ENCODE results near the gene NT5DC1. TPM values are rescaled to one million over a fixed set of nuclear protein-coding genes. Genes with fewer than 3 reads are reported as not detected.
A peak's percentile ranks its signal among the peaks of the same experiment; 100 is the strongest.
"Not testable (repeated sequence)": the region's sequence is repeated elsewhere in the genome, so short reads cannot be mapped to it uniquely, and the experiment has no call there.

Gene NT5DC1
- total RNA-seq, 2 donors from 2014 or later: 5.6 to 10.9 TPM

DNA sequence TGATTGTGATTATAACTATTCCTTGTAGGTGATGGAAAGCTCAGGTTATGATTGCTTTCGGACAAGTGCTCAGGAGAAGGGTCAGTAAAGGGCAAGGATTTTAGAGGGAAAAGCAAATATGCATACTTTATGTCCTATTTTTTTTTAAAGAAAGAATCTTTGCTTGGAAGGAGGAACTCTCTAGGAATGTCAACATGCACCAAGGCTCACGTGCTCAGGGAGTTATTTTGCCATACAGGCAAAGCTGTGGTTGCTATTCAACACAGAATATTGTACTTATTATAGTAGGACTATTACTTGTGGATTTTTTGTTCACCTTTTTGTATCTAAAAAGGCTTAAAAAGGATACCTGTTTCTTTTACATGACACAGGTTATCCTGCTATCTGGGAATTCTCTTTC is 182.0 kb downstream of the NT5DC1 start:
- Histone ChIP-seq H3K27ac (no peak overlapping the region), H3K27me3 (no peaks in the 10 kb centered on the region), H3K4me3 (no peak overlapping the region), H3K4me1 (peaks cover 16% of the 10 kb centered on the region), H3K36me3 (replicated peaks in 1 of 2; ENCODE audit: insufficient read depth in 1 of 2, low read depth in 2 of 2) (no peaks in the 10 kb centered on the region), H3K9me3 (no peaks in the 10 kb centered on the region)
- intact Hi-C loops (cut with DNase I): loop anchor here (10.0 kb wide), 1 partner anchor 242 kb away; no protein-coding TSS in a partner anchor
- 73 to 78% methylated on average over 2 of the region's 2 CpGs for WGBS, 2 donors
- ATAC-seq (no peak), DNase-seq (no peak)
- TF ChIP-seq CTCF (IDR thresholded peaks at IDR 0.05) (no peak), POLR2A (IDR thresholded peaks at IDR 0.05) (no peak)

- Histone ChIP-seq H3K27ac (no peak overlapping the region), H3K27me3 (no peaks in the 10 kb centered on the region), H3K36me3 (replicated peaks in 1 of 2; ENCODE audit: insufficient read depth in 1 of 2, low read depth in 2 of 2) (no peaks in the 10 kb centered on the region), H3K9me3 (no peaks in the 10 kb centered on the region), H3K4me3 (no peak overlapping the region), H3K4me1 (peaks cover 12% of the 10 kb centered on the region)
- intact Hi-C loops (cut with DNase I): loop anchor here (10.0 kb wide), 1 partner anchor 242 kb away; no protein-coding TSS in a partner anchor
- DNase-seq (no peak), ATAC-seq (no peak)
- no peak for TF ChIP-seq POLR2A (IDR thresholded peaks at IDR 0.05)
- no peak for TF ChIP-seq CTCF (IDR thresholded peaks at IDR 0.05)
- 67 to 73% methylated on average over 1 of the region's 1 CpG for WGBS, 2 donors
These were observed 182.5 kb downstream of the NT5DC1 start for GRCh38 chr6:116283191-116283590.

GRCh38 chr6:116284984-116285383 is 184.3 kb downstream of the NT5DC1 start:
- H3K4me3 ChIP-seq; H3K9me3 ChIP-seq; H3K27me3 ChIP-seq; H3K4me1 ChIP-seq; DNase-seq; H3K27ac ChIP-seq; H3K36me3 ChIP-seq (replicated peaks in 1 of 2; ENCODE audit: insufficient read depth in 1 of 2, low read depth in 2 of 2); ATAC-seq: not testable (repeated sequence)
- intact Hi-C loops (cut with DNase I): loop anchor here (10.0 kb wide), 1 partner anchor 240 kb away; no protein-coding TSS in a partner anchor
- 87 to 98% methylated on average over 4 of the region's 4 CpGs for WGBS, 2 donors

- no peak for TF ChIP-seq POLR2A (IDR thresholded peaks at IDR 0.05)
- no peak for TF ChIP-seq CTCF (IDR thresholded peaks at IDR 0.05)
- DNase-seq (no peak), ATAC-seq (no peak)
- WGBS, 2 donors: 73 to 93% methylated on average over 1 of the region's 1 CpG
- no peaks in the 10 kb centered on the region for H3K36me3 ChIP-seq (replicated peaks in 1 of 2; ENCODE audit: insufficient read depth in 1 of 2, low read depth in 2 of 2)
- intact Hi-C loops (cut with DNase I): loop anchor here (10.0 kb wide), 1 partner anchor 238 kb away; no protein-coding TSS in a partner anchor
- H3K9me3 ChIP-seq: no peaks in the 10 kb centered on the region
- no peaks in the 10 kb centered on the region for H3K27me3 ChIP-seq
- no peak overlapping the region for H3K27ac ChIP-seq
- no peaks in the 10 kb centered on the region for H3K4me1 ChIP-seq
- no peak overlapping the region for H3K4me3 ChIP-seq
These were observed 186.2 kb downstream of the NT5DC1 start for GRCh38 chr6:116286773-116287358.

DNA sequence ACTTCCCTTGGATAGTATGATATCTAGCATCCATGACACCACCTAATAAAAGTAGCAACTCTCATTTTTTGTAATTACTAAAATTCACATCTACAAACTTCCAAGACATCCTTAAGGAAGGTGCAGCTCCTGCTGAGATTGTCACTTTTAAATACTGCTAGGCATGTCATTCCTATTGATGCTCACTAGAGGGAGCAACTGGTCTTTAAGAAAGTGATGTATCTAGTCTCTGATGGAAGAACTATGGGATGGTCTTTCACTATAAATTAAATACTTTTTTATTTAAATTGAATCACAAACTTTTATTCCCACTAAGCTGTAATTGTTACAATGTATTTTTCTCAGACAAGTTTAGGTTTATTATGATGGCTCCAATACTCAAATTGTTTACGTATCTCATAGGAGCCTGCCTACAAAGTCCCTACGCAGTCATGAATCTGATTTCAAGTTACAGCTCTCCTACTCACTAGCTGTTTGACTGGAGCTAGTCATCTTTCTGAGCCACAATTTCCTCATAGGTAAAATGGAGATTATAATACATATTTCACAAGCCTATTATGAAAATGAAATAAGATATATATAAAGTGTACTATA is 187.1 kb downstream of the NT5DC1 start:
- Histone ChIP-seq H3K27me3 (no peaks in the 10 kb centered on the region), H3K4me3 (no peak overlapping the region), H3K27ac (no peak overlapping the region), H3K4me1 (no peaks in the 10 kb centered on the region), H3K9me3 (no peaks in the 10 kb centered on the region), H3K36me3 (replicated peaks in 1 of 2; ENCODE audit: insufficient read depth in 1 of 2, low read depth in 2 of 2) (no peaks in the 10 kb centered on the region)
- ATAC-seq (peak; percentile 73), DNase-seq (peak in 1 of 4 donors; percentile 16)
- intact Hi-C loops (cut with DNase I): loop anchor here (10.0 kb wide), 1 partner anchor 237 kb away; no protein-coding TSS in a partner anchor
- peak; percentile 62 to 84 (median 73) for TF ChIP-seq CTCF (IDR thresholded peaks at IDR 0.05)
- TF ChIP-seq POLR2A (IDR thresholded peaks at IDR 0.05): no peak
- 86 to 90% methylated on average over 2 of the region's 2 CpGs for WGBS, 2 donors

All from body of pancreas (tissue), 4 donors.